Retinal pigment epithelial cell (primary cell): ENCODE data around the gene FBXL20.
"Not testable (repeated sequence)": the region's sequence is repeated elsewhere in the genome, so short reads cannot be mapped to it uniquely, and the experiment has no call there.

Experiments
- DNase-seq: peaks from one replicate; pipeline ENCODE4 v3.0.0-alpha.2; 2010; ENCODE audit warnings: low read depth
- H3K4me3 ChIP-seq: 2 replicates; pipeline ENCODE4 v1.5.1; 2011; ENCODE audit warnings: mild to moderate bottlenecking, low read length, control low read depth, moderate library complexity
- CTCF ChIP-seq: conservative IDR thresholded peaks from 2 replicates; pipeline ENCODE4 v1.5.1; 2011; ENCODE audit warnings: low read depth, low read length, control low read depth, inconsistent platforms

Gene FBXL20

GRCh38 chr17:39349246-39349645 lies 52.2 kb downstream of the FBXL20 start:
- TF ChIP-seq CTCF = no peak
- no peak for DNase-seq
- H3K4me3 ChIP-seq = no peak overlapping the region

- not testable (repeated sequence) for H3K4me3 ChIP-seq, DNase-seq
Measured at GRCh38 chr17:39346863-39347262, 54.6 kb downstream of the FBXL20 start.

- TF ChIP-seq CTCF = no peak
- H3K4me3 ChIP-seq = no peak overlapping the region
- DNase-seq = no peak
Measured at GRCh38 chr17:39341541-39341940, 59.9 kb downstream of the FBXL20 start.

GRCh38 chr17:39340731-39341130 lies 60.7 kb downstream of the FBXL20 start:
- TF ChIP-seq CTCF = no peak
- no peak for DNase-seq
- H3K4me3 ChIP-seq = no peak overlapping the region

GRCh38 chr17:39339272-39339671 lies 62.2 kb downstream of the FBXL20 start:
- no peak for DNase-seq
- no peak for TF ChIP-seq CTCF
- H3K4me3 ChIP-seq = no peak overlapping the region

GRCh38 chr17:39337649-39338048 lies 63.8 kb downstream of the FBXL20 start:
- not testable (repeated sequence) for DNase-seq, H3K4me3 ChIP-seq

GRCh38 chr17:39335704-39336223 lies 65.7 kb downstream of the FBXL20 start:
- no peak for TF ChIP-seq CTCF
- DNase-seq = no peak
- no peak overlapping the region for H3K4me3 ChIP-seq

- not testable (repeated sequence) for DNase-seq, H3K4me3 ChIP-seq
Measured at GRCh38 chr17:39334008-39334744, 67.2 kb downstream of the FBXL20 start.

- no peak for DNase-seq
- no peak overlapping the region for H3K4me3 ChIP-seq
- no peak for TF ChIP-seq CTCF
Measured at GRCh38 chr17:39332092-39332491, 69.3 kb downstream of the FBXL20 start.
